ENCODE data around the gene RPS6KL1. TPM values are rescaled to one million over a fixed set of nuclear protein-coding genes. Genes with fewer than 3 reads are reported as not detected.
"Not testable (repeated sequence)": the region's sequence is repeated elsewhere in the genome, so short reads cannot be mapped to it uniquely, and the experiment has no call there.

Gene RPS6KL1
- total RNA-seq, 2 donors from 2014 or later: 4.4 to 10.4 TPM

DNA sequence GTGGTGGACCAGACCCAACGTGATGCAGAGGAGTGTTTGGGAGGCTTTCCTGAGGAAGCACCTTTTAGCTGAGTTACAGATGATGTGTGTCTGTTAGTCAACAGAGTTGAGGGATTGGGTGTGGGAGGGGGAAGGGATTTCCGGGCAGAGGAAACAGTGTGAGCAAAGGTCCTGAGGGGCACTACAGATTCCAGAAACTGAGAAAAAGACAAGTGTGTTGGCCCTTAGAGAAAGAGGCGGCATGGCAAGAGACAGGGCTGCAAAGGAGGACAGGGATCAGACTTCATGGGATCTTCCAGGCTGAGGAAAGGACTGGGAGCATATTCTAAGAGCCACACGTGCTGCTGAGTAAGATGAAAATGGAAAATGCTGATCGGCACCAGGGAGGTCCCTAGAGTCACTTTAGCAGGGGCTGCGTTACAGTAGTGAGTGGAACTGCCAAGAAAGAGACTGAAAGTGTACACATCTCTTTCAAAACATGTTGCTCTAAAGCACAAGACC is 9.4 kb upstream of the RPS6KL1 start:
- Histone ChIP-seq H3K27me3 (ENCODE audit: control insufficient read depth, insufficient read depth, low read length, poor library complexity, severe bottlenecking) (peaks cover 9% of the 10 kb centered on the region), H3K4me1 (ENCODE audit: control insufficient read depth, insufficient read depth, low read length) (peaks cover 3% of the 10 kb centered on the region), H3K36me3 (ENCODE audit: control insufficient read depth, insufficient read depth, low read length) (no peaks in the 10 kb centered on the region), H3K9me3 (ENCODE audit: control insufficient read depth, low read length) (no peaks in the 10 kb centered on the region), H3K27ac (ENCODE audit: low read depth, low read length) (no peak overlapping the region), H3K9ac (ENCODE audit: extremely low read depth, low read length, poor library complexity, severe bottlenecking) (no peak overlapping the region), H3K4me3 (ENCODE audit: low read length) (no peak overlapping the region)
- 77 to 82% methylated on average over 6 of the region's 6 CpGs for WGBS, 2 experiments (ENCODE audit: insufficient coverage in 1 of 2, insufficient read length in 1 of 2)
- no peaks in the 10 kb centered on the region for H3K36me3 Mint-ChIP-seq (ENCODE audit: low read depth)
- no peaks in the 10 kb centered on the region for H3K4me1 Mint-ChIP-seq
- no peak overlapping the region for H3K4me3 Mint-ChIP-seq
- no peak for DNase-seq
- no peaks in the 10 kb centered on the region for H3K9me3 Mint-ChIP-seq
- H3K27me3 Mint-ChIP-seq (ENCODE audit: insufficient read depth): peaks cover 3% of the 10 kb centered on the region
- no peak for TF ChIP-seq CTCF (conservative IDR thresholded peaks at IDR 0.05)
- H3K27ac Mint-ChIP-seq: peak overlapping the region; percentile 24

- not testable (repeated sequence) for H3K27me3 Mint-ChIP-seq (ENCODE audit: insufficient read depth); H3K4me3 ChIP-seq (ENCODE audit: low read length); DNase-seq; H3K9me3 ChIP-seq (ENCODE audit: control insufficient read depth, low read length); H3K27ac Mint-ChIP-seq; H3K4me3 Mint-ChIP-seq; H3K36me3 ChIP-seq (ENCODE audit: control insufficient read depth, insufficient read depth, low read length); H3K36me3 Mint-ChIP-seq (ENCODE audit: low read depth); H3K9me3 Mint-ChIP-seq; H3K27ac ChIP-seq (ENCODE audit: low read depth, low read length); H3K4me1 Mint-ChIP-seq; H3K4me1 ChIP-seq (ENCODE audit: control insufficient read depth, insufficient read depth, low read length); H3K9ac ChIP-seq (ENCODE audit: extremely low read depth, low read length, poor library complexity, severe bottlenecking)
- H3K27me3 ChIP-seq (ENCODE audit: control insufficient read depth, insufficient read depth, low read length, poor library complexity, severe bottlenecking): peaks cover 12% of the 10 kb centered on the region
- WGBS, 2 experiments (ENCODE audit: insufficient coverage in 1 of 2, insufficient read length in 1 of 2): 81 to 84% methylated on average over 4 to 9 of the region's 9 CpGs
These were observed 8.7 kb upstream of the RPS6KL1 start for GRCh38 chr14:74931744-74932143.

- Histone ChIP-seq H3K4me1 (ENCODE audit: control insufficient read depth, insufficient read depth, low read length) (peaks cover under 1% of the 10 kb centered on the region), H3K27ac (ENCODE audit: low read depth, low read length) (no peak overlapping the region), H3K9me3 (ENCODE audit: control insufficient read depth, low read length) (no peaks in the 10 kb centered on the region), H3K36me3 (ENCODE audit: control insufficient read depth, insufficient read depth, low read length) (no peaks in the 10 kb centered on the region), H3K27me3 (ENCODE audit: control insufficient read depth, insufficient read depth, low read length, poor library complexity, severe bottlenecking) (peaks cover 22% of the 10 kb centered on the region), H3K9ac (ENCODE audit: extremely low read depth, low read length, poor library complexity, severe bottlenecking) (no peak overlapping the region), H3K4me3 (ENCODE audit: low read length) (no peak overlapping the region)
- no peak for TF ChIP-seq CTCF (conservative IDR thresholded peaks at IDR 0.05)
- 87 to 88% methylated on average over 3 to 6 of the region's 6 CpGs for WGBS, 2 experiments (ENCODE audit: insufficient coverage in 1 of 2, insufficient read length in 1 of 2)
- Mint-ChIP-seq H3K27ac (no peak overlapping the region), H3K27me3 (ENCODE audit: insufficient read depth) (peaks cover 15% of the 10 kb centered on the region), H3K4me3 (no peak overlapping the region), H3K36me3 (ENCODE audit: low read depth) (no peaks in the 10 kb centered on the region), H3K4me1 (no peaks in the 10 kb centered on the region), H3K9me3 (no peaks in the 10 kb centered on the region)
- DNase-seq: no peak
These were observed 6.2 kb upstream of the RPS6KL1 start for GRCh38 chr14:74929242-74929641.

GRCh38 chr14:74927225-74927624 is 4.2 kb upstream of the RPS6KL1 start:
- Histone ChIP-seq H3K36me3 (ENCODE audit: control insufficient read depth, insufficient read depth, low read length) (no peaks in the 10 kb centered on the region), H3K4me3 (ENCODE audit: low read length) (no peak overlapping the region), H3K27ac (ENCODE audit: low read depth, low read length) (no peak overlapping the region), H3K9ac (ENCODE audit: extremely low read depth, low read length, poor library complexity, severe bottlenecking) (no peak overlapping the region), H3K4me1 (ENCODE audit: control insufficient read depth, insufficient read depth, low read length) (no peaks in the 10 kb centered on the region), H3K9me3 (ENCODE audit: control insufficient read depth, low read length) (no peaks in the 10 kb centered on the region), H3K27me3 (ENCODE audit: control insufficient read depth, insufficient read depth, low read length, poor library complexity, severe bottlenecking) (peaks cover 26% of the 10 kb centered on the region)
- Mint-ChIP-seq H3K4me3 (no peak overlapping the region), H3K4me1 (no peaks in the 10 kb centered on the region), H3K36me3 (ENCODE audit: low read depth) (no peaks in the 10 kb centered on the region), H3K9me3 (no peaks in the 10 kb centered on the region), H3K27me3 (ENCODE audit: insufficient read depth) (peaks cover 19% of the 10 kb centered on the region), H3K27ac (no peak overlapping the region)
- 75 to 88% methylated on average over 4 to 6 of the region's 6 CpGs for WGBS, 2 experiments (ENCODE audit: insufficient coverage in 1 of 2, insufficient read length in 1 of 2)
- TF ChIP-seq CTCF (conservative IDR thresholded peaks at IDR 0.05): no peak
- no peak for DNase-seq

Measured in endodermal cell (in vitro differentiated cells).